ENCODE results near the gene GPR132. TPM values are rescaled to one million over a fixed set of nuclear protein-coding genes. Genes with fewer than 3 reads are reported as not detected.
"Not testable (repeated sequence)": the region's sequence is repeated elsewhere in the genome, so short reads cannot be mapped to it uniquely, and the experiment has no call there.

Gene GPR132
- total RNA-seq, 1 donor from 2014 or later, result 48.5 TPM

GRCh38 chr14:105084741-105085571 is 19.7 kb upstream of the GPR132 start:
- no peaks in the 10 kb centered on the region for H3K9me3 Mint-ChIP-seq
- CTCF ChIA-PET, result interaction anchor here (4.8 kb wide), 1 partner anchor 25 kb away, joined by 56 read pairs; no protein-coding TSS in a partner anchor
- no peak for TF ChIP-seq CTCF (IDR thresholded peaks at IDR 0.05)
- no peak overlapping the region for H3K4me3 Mint-ChIP-seq
- no peak for DNase-seq
- H3K4me1 Mint-ChIP-seq, result peaks cover 15% of the 10 kb centered on the region
- no peak overlapping the region for H3K27ac Mint-ChIP-seq
- POLR2A ChIA-PET, result interaction anchor here (1.7 to 3.3 kb wide), 3 partner anchors 20 to 38 kb away, joined by 5 to 32 read pairs (median 6); partner anchors contain the start of gene GPR132
- H3K27me3 Mint-ChIP-seq, result peaks cover 6% of the 10 kb centered on the region
- no peak for ATAC-seq (ENCODE audit: low read depth)
- intact Hi-C loops (cut with micrococcal nuclease), result no loop called here
- H3K36me3 Mint-ChIP-seq (ENCODE audit: low read depth), result no peaks in the 10 kb centered on the region

GRCh38 chr14:105083926-105084685 is 18.9 kb upstream of the GPR132 start:
- no peaks in the 10 kb centered on the region for H3K9me3 Mint-ChIP-seq
- POLR2A ChIA-PET, result no interaction called here
- TF ChIP-seq CTCF (IDR thresholded peaks at IDR 0.05), result no peak
- intact Hi-C loops (cut with micrococcal nuclease), result no loop called here
- H3K4me3 Mint-ChIP-seq, result no peak overlapping the region
- DNase-seq, result no peak
- no peak for ATAC-seq (ENCODE audit: low read depth)
- H3K4me1 Mint-ChIP-seq, result peaks cover 15% of the 10 kb centered on the region
- no peak overlapping the region for H3K27ac Mint-ChIP-seq
- CTCF ChIA-PET, result interaction anchor here (4.8 kb wide), 1 partner anchor 24 kb away, joined by 56 read pairs; no protein-coding TSS in a partner anchor
- H3K27me3 Mint-ChIP-seq, result peaks cover 6% of the 10 kb centered on the region
- no peaks in the 10 kb centered on the region for H3K36me3 Mint-ChIP-seq (ENCODE audit: low read depth)

DNA sequence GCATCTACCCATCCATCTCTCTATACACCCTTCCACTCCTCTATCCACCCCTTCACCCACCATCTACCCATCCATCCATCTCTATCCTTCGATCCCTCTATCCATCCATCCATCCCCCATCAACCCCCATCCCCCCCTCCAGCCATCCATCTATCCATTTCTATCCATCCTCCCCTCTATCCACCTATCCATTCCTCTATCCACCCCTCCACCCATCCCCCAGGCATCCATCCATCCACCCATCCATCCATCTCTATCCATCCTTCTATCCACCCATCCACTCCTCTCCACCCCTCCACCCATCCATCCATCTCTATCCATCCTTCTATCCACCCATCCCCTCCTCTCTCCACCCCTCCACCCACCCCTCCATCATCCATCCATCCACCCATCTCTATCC is 17.5 kb upstream of the GPR132 start:
- H3K27me3 Mint-ChIP-seq, result no peaks in the 10 kb centered on the region
- TF ChIP-seq CTCF (IDR thresholded peaks at IDR 0.05), result no peak
- H3K36me3 Mint-ChIP-seq (ENCODE audit: low read depth), result no peaks in the 10 kb centered on the region
- H3K27ac Mint-ChIP-seq, result no peak overlapping the region
- H3K4me1 Mint-ChIP-seq, result peaks cover 13% of the 10 kb centered on the region
- no peak overlapping the region for H3K4me3 Mint-ChIP-seq
- DNase-seq (no peak), ATAC-seq (ENCODE audit: low read depth) (no peak)
- no peaks in the 10 kb centered on the region for H3K9me3 Mint-ChIP-seq
- ChIA-PET CTCF (no interaction called here), POLR2A (no interaction called here)
- intact Hi-C loops (cut with micrococcal nuclease), result no loop called here

GRCh38 chr14:105081473-105081872 is 16.2 kb upstream of the GPR132 start:
- POLR2A ChIA-PET, result interaction anchor here (1.7 kb wide), 1 partner anchor 17 kb away, joined by 4 read pairs; no protein-coding TSS in a partner anchor
- DNase-seq; H3K27me3 Mint-ChIP-seq; intact Hi-C loops (cut with micrococcal nuclease); H3K36me3 Mint-ChIP-seq (ENCODE audit: low read depth); H3K9me3 Mint-ChIP-seq; H3K4me3 Mint-ChIP-seq; ATAC-seq (ENCODE audit: low read depth); H3K27ac Mint-ChIP-seq: not testable (repeated sequence)
- H3K4me1 Mint-ChIP-seq, result peaks cover 23% of the 10 kb centered on the region
- CTCF ChIA-PET, result interaction anchor here (0.9 to 1.6 kb wide), 3 partner anchors 9 to 36 kb away, joined by 3 read pairs; partner anchors contain the start of gene GPR132

DNA sequence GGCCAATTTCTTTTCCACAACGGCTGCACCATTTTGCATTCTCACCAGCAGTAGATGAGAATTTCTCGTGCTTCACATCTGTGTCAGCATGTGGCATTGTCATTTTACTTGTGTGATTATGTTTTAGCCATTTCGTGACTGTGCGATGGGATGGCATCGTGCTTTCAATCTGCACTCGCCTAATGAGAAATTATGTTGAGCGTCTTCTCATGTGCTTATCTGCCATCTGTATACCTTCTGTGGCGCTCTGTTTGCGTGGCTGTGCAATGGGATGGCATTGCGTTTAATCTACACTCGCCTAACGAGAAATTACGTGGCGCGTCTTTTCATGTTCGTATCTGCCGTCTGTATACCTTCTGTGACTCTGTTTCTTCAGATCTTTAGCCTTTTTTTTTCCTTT is 14.9 kb upstream of the GPR132 start:
- no peak for TF ChIP-seq CTCF (IDR thresholded peaks at IDR 0.05)
- H3K27ac Mint-ChIP-seq, result no peak overlapping the region

More for the DNA sequence above, 14.9 kb upstream of the GPR132 start:
- POLR2A ChIA-PET, result interaction anchor here (0.7 to 1.7 kb wide), 2 partner anchors 16 to 65 kb away, joined by 4 read pairs; no protein-coding TSS in a partner anchor
- Mint-ChIP-seq H3K4me1 (peaks cover 33% of the 10 kb centered on the region), H3K4me3 (no peak overlapping the region), H3K36me3 (ENCODE audit: low read depth) (no peaks in the 10 kb centered on the region), H3K27me3 (no peaks in the 10 kb centered on the region), H3K9me3 (no peaks in the 10 kb centered on the region)
- CTCF ChIA-PET, result no interaction called here
- no peak for DNase-seq
- ATAC-seq (ENCODE audit: low read depth), result no peak
- intact Hi-C loops (cut with micrococcal nuclease), result no loop called here

Measured in activated B cell treated with CpG ODN at 0.5 μM for 24 hours (primary cell).